ENCODE measurements around the gene PDS5B. TPM values are rescaled to one million over a fixed set of nuclear protein-coding genes. Genes with fewer than 3 reads are reported as not detected.

Gene PDS5B
- 21.5 and 30.0 TPM in 2 replicates for total RNA-seq

GRCh38 chr13:32586080-32586900 lies at the start of gene PDS5B:
PDS5B (plus strand) TSS chr13:32586452; CDS start chr13:32648773, 62,321 bp downstream.

GRCh38 chr13:32538621-32539246 lies 47.5 kb upstream of the PDS5B start, which contains the start of gene N4BP2L2:
N4BP2L2 (minus strand) TSS chr13:32538795; CDS start chr13:32537027, 1,768 bp downstream.

Other genes with a start within 250 kb of the PDS5B start
- gene N4BP2L1, start 158.3 kb upstream of the PDS5B start, total RNA-seq = 8.6 and 10.7 TPM in 2 replicates
- gene N4BP2L2, start 47.7 kb upstream of the PDS5B start, total RNA-seq = 72.5 and 90.4 TPM in 2 replicates